ENCODE results near the gene CD4. TPM values are rescaled to one million over a fixed set of nuclear protein-coding genes. Genes with fewer than 3 reads are reported as not detected.
A peak's percentile ranks its signal among the peaks of the same experiment; 100 is the strongest.

The CD4 gene
- total RNA-seq, 1 experiment from 2014 or later = not detected

DNA sequence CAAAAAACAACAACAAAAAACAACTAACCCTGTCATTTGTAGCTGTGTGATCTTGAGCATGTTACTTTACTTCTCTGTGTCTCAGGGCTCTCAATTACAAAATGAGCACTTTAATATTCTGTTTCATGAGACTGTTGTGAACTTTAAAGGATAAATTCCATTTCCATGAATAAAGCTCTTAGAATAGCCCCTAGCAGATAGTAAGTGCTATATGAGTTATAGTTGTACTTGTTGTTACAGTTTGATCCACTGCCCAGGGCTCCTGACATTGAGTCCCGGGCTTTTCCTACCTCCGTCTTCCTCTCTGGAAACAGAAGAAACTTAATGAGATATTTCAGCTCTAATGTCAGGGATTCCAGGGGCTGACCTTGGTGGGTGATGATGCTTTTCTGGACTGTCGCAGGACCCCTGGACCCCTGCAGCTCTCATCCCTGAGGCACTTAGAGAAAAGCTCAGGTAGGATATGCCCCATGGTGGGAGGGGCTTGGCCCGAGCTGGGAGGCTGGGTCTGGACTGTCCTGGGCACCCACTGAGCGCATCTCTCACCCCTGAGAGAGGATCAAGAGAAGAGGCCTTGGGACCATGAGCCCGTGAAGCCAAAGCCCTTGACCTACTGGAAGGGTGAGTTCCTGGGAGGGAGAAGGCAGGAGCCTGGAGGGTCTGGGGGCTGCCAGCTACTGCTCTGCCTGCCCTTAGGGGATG, 44.0 kb downstream of the CD4 start:
- DNase-seq = no peak
- intact Hi-C loops (cut with micrococcal nuclease; ENCODE audit: unreplicated experiment) = no loop called here
- no peaks in the 10 kb centered on the region for H3K9me3 ChIP-seq
- no TSS peak for BruUV-seq (replicated peaks)
- TF ChIP-seq, protein P1, sequence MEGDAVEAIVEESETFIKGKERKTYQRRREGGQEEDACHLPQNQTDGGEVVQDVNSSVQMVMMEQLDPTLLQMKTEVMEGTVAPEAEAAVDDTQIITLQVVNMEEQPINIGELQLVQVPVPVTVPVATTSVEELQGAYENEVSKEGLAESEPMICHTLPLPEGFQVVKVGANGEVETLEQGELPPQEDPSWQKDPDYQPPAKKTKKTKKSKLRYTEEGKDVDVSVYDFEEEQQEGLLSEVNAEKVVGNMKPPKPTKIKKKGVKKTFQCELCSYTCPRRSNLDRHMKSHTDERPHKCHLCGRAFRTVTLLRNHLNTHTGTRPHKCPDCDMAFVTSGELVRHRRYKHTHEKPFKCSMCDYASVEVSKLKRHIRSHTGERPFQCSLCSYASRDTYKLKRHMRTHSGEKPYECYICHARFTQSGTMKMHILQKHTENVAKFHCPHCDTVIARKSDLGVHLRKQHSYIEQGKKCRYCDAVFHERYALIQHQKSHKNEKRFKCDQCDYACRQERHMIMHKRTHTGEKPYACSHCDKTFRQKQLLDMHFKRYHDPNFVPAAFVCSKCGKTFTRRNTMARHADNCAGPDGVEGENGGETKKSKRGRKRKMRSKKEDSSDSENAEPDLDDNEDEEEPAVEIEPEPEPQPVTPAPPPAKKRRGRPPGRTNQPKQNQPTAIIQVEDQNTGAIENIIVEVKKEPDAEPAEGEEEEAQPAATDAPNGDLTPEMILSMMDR (IDR thresholded peaks at IDR 0.05; ENCODE audit: insufficient read depth in 1 of 2, low read depth in 1 of 2, low read length in 1 of 2, severe bottlenecking in 1 of 2, unreplicated experiment in 1 of 2) = no peak
- H3K27me3 ChIP-seq (replicated peaks; ENCODE audit: control insufficient read depth, insufficient read depth, low read length) = no peaks in the 10 kb centered on the region; the same call in 1 of the 2 replicates
- H3K4me1 ChIP-seq = peaks cover 14% of the 10 kb centered on the region
- ChIA-PET POLR2A (interaction anchor here (1.6 kb wide), 1 partner anchor 18 kb away, joined by 8 read pairs; the partner anchor contains the start of genes CDCA3 and USP5), CTCF (interaction anchor here (0.8 to 4.4 kb wide), 3 partner anchors 80 to 112 kb away, joined by 3 to 35 read pairs (median 6); partner anchors contain the start of gene MLF2)
- Mint-ChIP-seq H3K27me3 (ENCODE audit: insufficient read depth, unreplicated experiment) (no peaks in the 10 kb centered on the region), H3K36me3 (ENCODE audit: insufficient read depth, unreplicated experiment) (peaks cover 37% of the 10 kb centered on the region), H3K27ac (ENCODE audit: unreplicated experiment) (no peak overlapping the region), H3K4me1 (ENCODE audit: low read depth, unreplicated experiment) (peaks cover 21% of the 10 kb centered on the region), H3K4me3 (ENCODE audit: unreplicated experiment) (no peak overlapping the region), H3K9me3 (ENCODE audit: unreplicated experiment) (no peaks in the 10 kb centered on the region)
- no peaks in the 10 kb centered on the region; the same call in 1 of the 2 replicates for H3K36me3 ChIP-seq (ENCODE audit: control insufficient read depth, insufficient read depth, low read length)
- no peak overlapping the region for H3K4me3 ChIP-seq (ENCODE audit: low read depth, low read length)

DNA sequence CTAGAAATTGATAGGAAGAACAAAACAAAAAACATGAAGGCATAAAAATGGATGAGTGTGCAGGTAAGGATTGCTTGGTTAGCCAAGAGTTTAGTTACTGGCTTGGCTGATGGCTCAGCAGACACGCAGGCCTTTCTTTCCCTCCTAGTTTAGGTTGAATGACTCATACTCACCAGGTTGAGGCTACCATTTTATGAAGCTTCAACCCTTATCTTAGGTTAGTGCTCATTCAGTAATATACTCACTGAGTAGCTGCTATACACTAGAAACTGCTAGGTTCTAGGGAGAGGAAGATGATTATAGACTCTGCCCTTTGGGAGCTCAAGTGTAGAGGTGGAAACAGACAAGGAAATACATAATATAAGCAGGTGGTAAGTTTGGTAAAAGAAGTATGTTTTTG, 44.9 kb downstream of the CD4 start:
- BruUV-seq (replicated peaks) = no TSS peak
- H3K36me3 Mint-ChIP-seq (ENCODE audit: insufficient read depth, unreplicated experiment) = peaks cover 40% of the 10 kb centered on the region

DNA sequence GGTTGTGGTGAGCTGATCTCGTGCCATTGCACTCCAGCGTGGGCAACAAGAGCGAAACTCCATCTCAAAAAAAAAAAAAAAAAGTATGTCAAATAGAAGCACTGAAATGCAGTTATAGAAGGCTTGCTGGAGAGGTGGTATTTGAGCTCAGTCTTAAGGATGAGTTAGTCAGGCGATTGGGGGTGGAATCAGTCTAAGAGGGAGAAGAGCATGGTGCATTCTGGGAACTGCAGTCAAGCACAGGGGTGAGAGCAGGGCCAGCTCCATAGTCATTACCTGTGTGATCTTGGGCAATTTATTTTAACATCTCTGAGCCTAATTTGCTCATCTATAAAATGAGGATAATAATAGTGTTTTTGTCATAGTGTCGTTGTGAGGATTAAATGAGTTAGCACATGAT, 45.5 kb downstream of the CD4 start:
- intact Hi-C loops (cut with micrococcal nuclease; ENCODE audit: unreplicated experiment) = loop anchor here (1.0 to 2.0 kb wide), 3 partner anchors 16 to 100 kb away; partner anchors contain the start of genes CDCA3 and MLF2
- no peaks in the 10 kb centered on the region for H3K27me3 Mint-ChIP-seq (ENCODE audit: insufficient read depth, unreplicated experiment)
- DNase-seq = no peak
- POLR2A ChIA-PET = interaction anchor here (0.7 to 1.5 kb wide), 2 partner anchors 16 to 111 kb away, joined by 5 read pairs; partner anchors contain the start of genes CDCA3 and COPS7A
- H3K4me1 Mint-ChIP-seq (ENCODE audit: low read depth, unreplicated experiment) = peaks cover 20% of the 10 kb centered on the region
- Histone ChIP-seq H3K9me3 (no peaks in the 10 kb centered on the region), H3K27me3 (replicated peaks; ENCODE audit: control insufficient read depth, insufficient read depth, low read length) (no peaks in the 10 kb centered on the region), H3K36me3 (ENCODE audit: control insufficient read depth, insufficient read depth, low read length) (no peaks in the 10 kb centered on the region; the same call in 1 of the 2 replicates), H3K4me3 (ENCODE audit: low read depth, low read length) (no peak overlapping the region), H3K4me1 (peaks cover 8% of the 10 kb centered on the region)
- H3K9me3 Mint-ChIP-seq (ENCODE audit: unreplicated experiment) = no peaks in the 10 kb centered on the region
- CTCF ChIA-PET = interaction anchor here (0.6 to 4.4 kb wide), 11 partner anchors 8 to 151 kb away, joined by 3 to 35 read pairs (median 5); partner anchors contain the start of genes GPR162, MLF2 and SPSB2
- H3K4me3 Mint-ChIP-seq (ENCODE audit: unreplicated experiment) = no peak overlapping the region
- peaks cover 35% of the 10 kb centered on the region for H3K36me3 Mint-ChIP-seq (ENCODE audit: insufficient read depth, unreplicated experiment)
- no TSS peak for BruUV-seq (replicated peaks)
- TF ChIP-seq, protein P1 (IDR thresholded peaks at IDR 0.05; ENCODE audit: insufficient read depth in 1 of 2, low read depth in 1 of 2, low read length in 1 of 2, severe bottlenecking in 1 of 2, unreplicated experiment in 1 of 2) = no peak
- peak overlapping the region; percentile 21 for H3K27ac Mint-ChIP-seq (ENCODE audit: unreplicated experiment)

More for the DNA sequence above, 44.9 kb downstream of the CD4 start:
- H3K9me3 ChIP-seq = no peaks in the 10 kb centered on the region
- Mint-ChIP-seq H3K9me3 (ENCODE audit: unreplicated experiment) (no peaks in the 10 kb centered on the region), H3K27me3 (ENCODE audit: insufficient read depth, unreplicated experiment) (no peaks in the 10 kb centered on the region), H3K4me3 (ENCODE audit: unreplicated experiment) (no peak overlapping the region), H3K27ac (ENCODE audit: unreplicated experiment) (no peak overlapping the region), H3K4me1 (ENCODE audit: low read depth, unreplicated experiment) (peaks cover 20% of the 10 kb centered on the region)
- peaks cover 14% of the 10 kb centered on the region for H3K4me1 ChIP-seq
- ChIA-PET CTCF (interaction anchor here (0.6 to 4.4 kb wide), 6 partner anchors 13 to 150 kb away, joined by 3 to 35 read pairs (median 6); partner anchors contain the start of genes GPR162, MLF2 and SPSB2), POLR2A (interaction anchor here (0.7 kb wide), 1 partner anchor 110 kb away, joined by 5 read pairs; the partner anchor contains the start of gene COPS7A)
- no peaks in the 10 kb centered on the region for H3K27me3 ChIP-seq (replicated peaks; ENCODE audit: control insufficient read depth, insufficient read depth, low read length)
- no peaks in the 10 kb centered on the region; the same call in 1 of the 2 replicates for H3K36me3 ChIP-seq (ENCODE audit: control insufficient read depth, insufficient read depth, low read length)
- TF ChIP-seq, protein P1 (IDR thresholded peaks at IDR 0.05; ENCODE audit: insufficient read depth in 1 of 2, low read depth in 1 of 2, low read length in 1 of 2, severe bottlenecking in 1 of 2, unreplicated experiment in 1 of 2) = no peak
- H3K4me3 ChIP-seq (ENCODE audit: low read depth, low read length) = no peak overlapping the region
- DNase-seq = no peak
- intact Hi-C loops (cut with micrococcal nuclease; ENCODE audit: unreplicated experiment) = loop anchor here (2.0 kb wide), 1 partner anchor 81 kb away; the partner anchor contains the start of gene MLF2
